Activated CD8-positive, alpha-beta T cell treated with anti-CD3 and anti-CD28 coated beads for 36 hours (primary cell): ENCODE results near the gene PTPN2. TPM values are rescaled to one million over a fixed set of nuclear protein-coding genes. Genes with fewer than 3 reads are reported as not detected.

ENCODE experiments used
- ATAC-seq: fragments of 200-7000 bp; cut with Tn5 transposase; one replicate; pipeline ENCODE4 v1.10.0; 2021; ENCODE audit warnings: mild to moderate bottlenecking, moderate library complexity
- CTCF ChIA-PET: fragments of 350-600 bp; sonication (Branson Sonifier 250); formaldehyde crosslinking; loops from one replicate; lab custom pipeline; 2021; ENCODE audit warnings: antibody characterized with exemption; lab: Charles Lee
- POLR2A ChIA-PET: fragments of 350-600 bp; sonication (Branson Sonifier 250); formaldehyde crosslinking; loops from one replicate; lab custom pipeline; 2021; ENCODE audit warnings: antibody characterized with exemption; lab: Charles Lee
- DNase-seq: peaks from one replicate; pipeline ENCODE4 v3.0.0-alpha.2; 2020
- H3K27ac Mint-ChIP-seq: one replicate; pipeline ENCODE4 v1.8.0; 2021; ENCODE audit warnings: mild to moderate bottlenecking, mixed read lengths
- H3K27me3 Mint-ChIP-seq: one replicate; pipeline ENCODE4 v1.8.0; 2021; ENCODE audit warnings: mixed read lengths
- H3K36me3 Mint-ChIP-seq: one replicate; pipeline ENCODE4 v1.8.0; 2021; ENCODE audit warnings: low read depth, mixed read lengths
- H3K4me1 Mint-ChIP-seq: one replicate; pipeline ENCODE4 v1.8.0; 2021; ENCODE audit warnings: low read depth, mixed read lengths
- H3K4me3 Mint-ChIP-seq: one replicate; pipeline ENCODE4 v1.8.0; 2021; ENCODE audit warnings: mild to moderate bottlenecking, moderate library complexity, mixed read lengths
- H3K9me3 Mint-ChIP-seq: one replicate; pipeline ENCODE4 v1.8.0; 2021; ENCODE audit warnings: mixed read lengths
- CTCF ChIP-seq: fragments of 200-600 bp; IDR thresholded peaks from one replicate; pipeline ENCODE4 v1.8.0; 2022; ENCODE audit warnings: antibody characterized with exemption, mild to moderate bottlenecking
- intact Hi-C: fragments of 100-400 bp; cut with micrococcal nuclease; formaldehyde crosslinking; loops from one replicate; pipeline ENCODE4 v1.10.0; 2022
- total RNA-seq, 2 experiments: library from RNA; stranded (reverse); gene quantifications; one replicate each; pipeline ENCODE4 v1.2.3, GENCODE V29; 2021

PTPN2 gene
- total RNA-seq, 2 experiments from 2014 or later = 50.8 to 55.8 TPM

- peaks cover 41% of the 10 kb centered on the region for H3K36me3 Mint-ChIP-seq
- no peak for TF ChIP-seq CTCF
- intact Hi-C loops = no loop called here
- H3K27ac Mint-ChIP-seq = peak overlapping the region; percentile 53
- peak; percentile 76 for ATAC-seq
- no peak overlapping the region for H3K4me3 Mint-ChIP-seq
- CTCF ChIA-PET = interaction anchor here (1.1 to 1.8 kb wide), 2 partner anchors 82 to 84 kb away, joined by 3 to 7 read pairs; no protein-coding TSS in a partner anchor
- peaks cover 3% of the 10 kb centered on the region for H3K9me3 Mint-ChIP-seq
- peak; percentile 11 for DNase-seq
- no peaks in the 10 kb centered on the region for H3K27me3 Mint-ChIP-seq
- POLR2A ChIA-PET = no interaction called here
- no peaks in the 10 kb centered on the region for H3K4me1 Mint-ChIP-seq
Measured at GRCh38 chr18:12811191-12811950, 72.7 kb downstream of the PTPN2 start.

- ChIA-PET CTCF (interaction anchor here (1.0 to 1.5 kb wide), 3 partner anchors 21 to 83 kb away, joined by 3 read pairs; no protein-coding TSS in a partner anchor), POLR2A (no interaction called here)
- DNase-seq = no peak
Measured at GRCh38 chr18:12803069-12803936, 80.7 kb downstream of the PTPN2 start.

GRCh38 chr18:12802538-12802937 is 81.5 kb downstream of the PTPN2 start:
- DNase-seq (no peak), ATAC-seq (no peak)
- POLR2A ChIA-PET = no interaction called here
- TF ChIP-seq CTCF = no peak
- no peak overlapping the region for H3K27ac Mint-ChIP-seq
- H3K36me3 Mint-ChIP-seq = peaks cover 38% of the 10 kb centered on the region
- intact Hi-C loops = no loop called here
- CTCF ChIA-PET = interaction anchor here (1.0 to 1.5 kb wide), 3 partner anchors 21 to 84 kb away, joined by 3 read pairs; no protein-coding TSS in a partner anchor
- H3K4me3 Mint-ChIP-seq = no peak overlapping the region
- no peaks in the 10 kb centered on the region for H3K27me3 Mint-ChIP-seq
- H3K4me1 Mint-ChIP-seq = peaks cover 12% of the 10 kb centered on the region
- H3K9me3 Mint-ChIP-seq = peaks cover 3% of the 10 kb centered on the region

More at GRCh38 chr18:12803069-12803936, 80.7 kb downstream of the PTPN2 start:
- ATAC-seq = no peak
- intact Hi-C loops = no loop called here
- H3K4me3 Mint-ChIP-seq = no peak overlapping the region
- H3K4me1 Mint-ChIP-seq = peaks cover 12% of the 10 kb centered on the region
- H3K36me3 Mint-ChIP-seq = peaks cover 37% of the 10 kb centered on the region
- H3K9me3 Mint-ChIP-seq = peaks cover 3% of the 10 kb centered on the region
- no peak for TF ChIP-seq CTCF
- H3K27ac Mint-ChIP-seq = no peak overlapping the region
- no peaks in the 10 kb centered on the region for H3K27me3 Mint-ChIP-seq

- Mint-ChIP-seq H3K27me3 (no peaks in the 10 kb centered on the region), H3K4me3 (no peak overlapping the region), H3K4me1 (peaks cover 4% of the 10 kb centered on the region), H3K36me3 (peaks cover 14% of the 10 kb centered on the region), H3K9me3 (no peaks in the 10 kb centered on the region), H3K27ac (no peak overlapping the region)
- intact Hi-C loops = no loop called here
- no peak for TF ChIP-seq CTCF
- no peak for DNase-seq
- ChIA-PET POLR2A (no interaction called here), CTCF (interaction anchor here (1.2 to 1.7 kb wide), 2 partner anchors 52 to 138 kb away, joined by 4 to 5 read pairs; no protein-coding TSS in a partner anchor)
- ATAC-seq = no peak
Measured at GRCh38 chr18:12796448-12796847, 87.6 kb downstream of the PTPN2 start.
